Keratinocyte (primary cell): ENCODE data around the gene GRHPR. TPM values are rescaled to one million over a fixed set of nuclear protein-coding genes. Genes with fewer than 3 reads are reported as not detected.

ENCODE experiments used
- DNase-seq: peaks from one replicate; pipeline ENCODE4 v3.0.0-alpha.2; 2011; ENCODE audit warnings: low read depth, missing footprints, low spot score
- FAIRE-seq: peaks from 2 replicates; lab custom pipeline; 2011; peaks lifted over from hg19 to GRCh38; lab: Jason Lieb, UNC
- H2AFZ ChIP-seq: 2 replicates; pipeline ENCODE4 v1.6.0; 2012; ENCODE audit warnings: low read length, control low read depth, inconsistent platforms; ENCODE audit not compliant: control insufficient read depth
- H3K27ac ChIP-seq: 2 replicates; pipeline ENCODE4 v1.5.1; 2011; ENCODE audit warnings: low read length; ENCODE audit not compliant: control insufficient read depth, insufficient read depth
- H3K27me3 ChIP-seq: 3 replicates; pipeline ENCODE4 v1.6.0; 2011; ENCODE audit warnings: low read length; ENCODE audit not compliant: control insufficient read depth, insufficient read depth; ENCODE audit errors: extremely low read depth
- H3K36me3 ChIP-seq, 2 experiments: 2 replicates in 1 of 2; 3 replicates in 1 of 2; pipeline ENCODE4 v1.5.1; 2011; ENCODE audit warnings: low read length in 2 of 2, mild to moderate bottlenecking in 1 of 2; ENCODE audit not compliant: control insufficient read depth in 2 of 2, insufficient read depth in 2 of 2; ENCODE audit errors: extremely low read depth in 1 of 2
- H3K4me1 ChIP-seq: 3 replicates; pipeline ENCODE4 v1.5.1; 2011; ENCODE audit warnings: low read length; ENCODE audit not compliant: control insufficient read depth, insufficient read depth; ENCODE audit errors: extremely low read depth
- H3K4me2 ChIP-seq: 3 replicates; pipeline ENCODE4 v1.6.0; 2011; ENCODE audit warnings: low read depth, low read length; ENCODE audit not compliant: control insufficient read depth, insufficient read depth; ENCODE audit errors: extremely low read depth
- H3K4me3 ChIP-seq, 3 experiments: fragments of 200-600 bp in 1 of 3; sonication (generic) in 1 of 3; 2 replicates in 2 of 3; 3 replicates in 1 of 3; pipeline ENCODE4 v1.5.1; 2011 to 2016; ENCODE audit warnings: low read length in 3 of 3, mild to moderate bottlenecking in 3 of 3, control low read depth in 2 of 3, inconsistent platforms in 1 of 3, low read depth in 1 of 3, mixed read lengths in 1 of 3, mixed run types in 1 of 3, moderate library complexity in 1 of 3; ENCODE audit not compliant: control insufficient read depth in 2 of 3, insufficient read depth in 2 of 3; ENCODE audit errors: extremely low read depth in 1 of 3
- H3K79me2 ChIP-seq: 2 replicates; pipeline ENCODE4 v1.6.0; 2012; ENCODE audit warnings: low read length; ENCODE audit not compliant: control insufficient read depth, insufficient read depth
- H3K9ac ChIP-seq: 3 replicates; pipeline ENCODE4 v1.6.0; 2011; ENCODE audit warnings: low read length; ENCODE audit not compliant: control insufficient read depth, insufficient read depth; ENCODE audit errors: extremely low read depth
- H3K9me1 ChIP-seq: 3 replicates; pipeline ENCODE4 v1.6.0; 2011; ENCODE audit warnings: low read length; ENCODE audit not compliant: control insufficient read depth, insufficient read depth; ENCODE audit errors: extremely low read depth
- H3K9me3 ChIP-seq: 2 replicates; pipeline ENCODE4 v1.5.1; 2012; ENCODE audit warnings: low read depth, low read length; ENCODE audit not compliant: control insufficient read depth
- H4K20me1 ChIP-seq: 3 replicates; pipeline ENCODE4 v1.6.0; 2011; ENCODE audit warnings: low read length; ENCODE audit not compliant: control insufficient read depth, insufficient read depth; ENCODE audit errors: extremely low read depth
- CTCF ChIP-seq, 3 experiments: IDR thresholded peaks in 1 of 3; conservative IDR thresholded peaks in 1 of 3; optimal IDR thresholded peaks in 1 of 3; 2 replicates in 2 of 3; 3 replicates in 1 of 3; pipeline versions ENCODE3 to v1.5.1; 2011; ENCODE audit warnings: low read length in 3 of 3, mild to moderate bottlenecking in 3 of 3, moderate library complexity in 2 of 3, control low read depth in 1 of 3, inconsistent platforms in 1 of 3; ENCODE audit not compliant: insufficient read depth in 2 of 3; ENCODE audit errors: extremely low read depth in 1 of 3
- EZH2 ChIP-seq: IDR thresholded peaks from one replicate; pipeline ENCODE4 v1.6.1; 2012; ENCODE audit warnings: inconsistent platforms, mild to moderate bottlenecking, low read length, moderate library complexity
- dilution Hi-C: fragments of 300-500 bp; cut with MboI; formaldehyde crosslinking; loops from one replicate; pipeline ENCODE4 v1.7.0; 2020; ENCODE audit warnings: low sequenced_read_pairs; ENCODE audit not compliant: extremely low pct_ligation_motif_present
- polyA plus RNA-seq, 5 experiments: library from polyadenylated mRNA; depleted of rRNA in 3 of 5; stranded (reverse) in 3 of 5; stranded (forward) in 1 of 5; unstranded in 1 of 5; fragments of >200 nt; gene quantifications; 1 replicate in 1 of 5; 2 replicates in 3 of 5; 3 replicates in 1 of 5; pipeline versions ENCODE4 v1.2.1 to v1.2.3, GENCODE V29; 2011 to 2012; ENCODE audit warnings: missing spikeins in 2 of 5, low read depth in 1 of 5, low replicate concordance in 1 of 5

Gene GRHPR
- polyA plus RNA-seq, 1 donor (not counting 4 experiments of a cell fraction or from before 2014, with no cell fraction given), result 116 TPM

GRCh38 chr9:37383876-37384746, 38.4 kb upstream of the GRHPR start:
- Histone ChIP-seq H3K36me3 (no peaks in the 10 kb centered on the region), H3K9me3 (no peaks in the 10 kb centered on the region), H4K20me1 (no peaks in the 10 kb centered on the region), H2AFZ (no peak overlapping the region), H3K4me3 (no peak overlapping the region), H3K4me2 (no peak overlapping the region), H3K9me1 (no peaks in the 10 kb centered on the region), H3K27ac (no peak overlapping the region), H3K4me1 (no peaks in the 10 kb centered on the region), H3K9ac (no peak overlapping the region), H3K79me2 (no peaks in the 10 kb centered on the region), H3K27me3 (no peaks in the 10 kb centered on the region)
- dilution Hi-C loops, result no loop called here
- DNase-seq (no peak), FAIRE-seq (no peak)
- TF ChIP-seq EZH2, result no peak
- no peak for TF ChIP-seq CTCF (optimal IDR thresholded peaks at IDR 0.05 in 1 of 3, IDR thresholded peaks at IDR 0.05 in 1 of 3, conservative IDR thresholded peaks at IDR 0.05 in 1 of 3; ENCODE audit: extremely low read depth in 1 of 3, insufficient read depth in 2 of 3, low read length in 3 of 3)

DNA sequence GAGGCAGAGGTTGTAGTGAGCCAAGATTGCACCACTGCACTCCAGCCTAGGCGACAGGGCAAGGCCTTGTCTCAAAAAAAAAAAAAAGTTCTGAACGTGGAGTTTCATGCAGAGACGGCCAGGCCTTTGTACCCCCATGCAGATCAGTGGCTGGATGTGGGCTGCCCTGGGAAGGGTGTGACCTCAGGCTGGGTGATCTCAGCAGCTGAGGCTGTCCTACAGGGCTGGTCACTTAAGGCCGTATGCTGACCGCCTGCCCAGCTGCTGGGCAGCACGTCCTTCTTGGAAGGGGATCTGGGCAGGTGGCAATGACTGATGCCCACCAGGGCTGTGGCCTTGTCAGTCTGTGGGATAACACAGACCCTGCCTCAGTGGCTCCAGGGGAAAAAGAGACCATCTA, 37.2 kb upstream of the GRHPR start:
- H3K4me2 ChIP-seq, result no peak overlapping the region
- no peaks in the 10 kb centered on the region for H3K79me2 ChIP-seq
- no peaks in the 10 kb centered on the region for H3K36me3 ChIP-seq
- no peak overlapping the region for H3K9ac ChIP-seq
- no peaks in the 10 kb centered on the region for H4K20me1 ChIP-seq
- DNase-seq (no peak), FAIRE-seq (no peak)
- H3K27me3 ChIP-seq, result no peaks in the 10 kb centered on the region
- dilution Hi-C loops, result no loop called here
- H2AFZ ChIP-seq, result no peak overlapping the region
- H3K27ac ChIP-seq, result no peak overlapping the region
- no peaks in the 10 kb centered on the region for H3K9me1 ChIP-seq
- no peaks in the 10 kb centered on the region for H3K9me3 ChIP-seq
- no peak overlapping the region for H3K4me3 ChIP-seq
- TF ChIP-seq EZH2 (no peak), CTCF (optimal IDR thresholded peaks at IDR 0.05 in 1 of 3, IDR thresholded peaks at IDR 0.05 in 1 of 3, conservative IDR thresholded peaks at IDR 0.05 in 1 of 3; ENCODE audit: extremely low read depth in 1 of 3, insufficient read depth in 2 of 3, low read length in 3 of 3) (no peak)
- H3K4me1 ChIP-seq, result no peaks in the 10 kb centered on the region
